ENCODE results near the gene AK3.
"Not testable (repeated sequence)": the region's sequence is repeated elsewhere in the genome, so short reads cannot be mapped to it uniquely, and the experiment has no call there.

The AK3 gene

DNA sequence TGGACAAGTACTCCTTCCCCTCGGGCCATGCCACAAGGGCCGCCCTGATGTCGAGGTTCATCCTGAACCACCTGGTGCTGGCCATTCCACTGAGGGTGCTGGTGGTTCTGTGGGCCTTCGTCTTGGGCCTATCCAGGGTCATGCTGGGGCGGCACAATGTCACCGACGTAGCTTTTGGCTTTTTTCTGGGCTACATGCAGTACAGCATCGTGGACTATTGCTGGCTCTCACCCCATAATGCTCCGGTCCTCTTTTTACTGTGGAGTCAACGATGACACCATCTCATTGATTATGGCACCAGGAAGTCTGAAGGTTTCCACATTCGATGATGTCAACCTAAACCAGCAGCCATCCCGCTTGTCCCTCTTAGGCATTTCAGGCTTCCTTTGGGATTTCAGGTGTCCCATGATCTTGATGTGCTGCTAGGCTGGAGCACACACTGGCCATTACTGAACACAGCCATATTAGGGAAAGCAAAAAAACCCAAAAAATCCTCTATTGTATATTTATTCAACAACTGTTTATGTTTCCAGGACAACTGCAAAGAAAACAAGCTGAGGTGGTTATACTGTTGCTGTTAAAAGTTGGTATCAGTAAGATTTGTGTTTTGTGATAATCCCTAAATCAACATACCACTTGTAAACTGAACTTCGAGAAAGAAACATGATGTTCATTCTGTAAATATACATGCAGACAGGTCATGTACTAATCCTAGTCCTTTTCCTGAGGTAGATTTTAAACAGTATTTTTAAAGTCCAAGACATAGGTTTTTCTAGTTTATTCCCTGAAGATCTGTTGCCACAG is 77.8 kb downstream of the AK3 start:
- DNase-seq = peak; percentile 44

DNA sequence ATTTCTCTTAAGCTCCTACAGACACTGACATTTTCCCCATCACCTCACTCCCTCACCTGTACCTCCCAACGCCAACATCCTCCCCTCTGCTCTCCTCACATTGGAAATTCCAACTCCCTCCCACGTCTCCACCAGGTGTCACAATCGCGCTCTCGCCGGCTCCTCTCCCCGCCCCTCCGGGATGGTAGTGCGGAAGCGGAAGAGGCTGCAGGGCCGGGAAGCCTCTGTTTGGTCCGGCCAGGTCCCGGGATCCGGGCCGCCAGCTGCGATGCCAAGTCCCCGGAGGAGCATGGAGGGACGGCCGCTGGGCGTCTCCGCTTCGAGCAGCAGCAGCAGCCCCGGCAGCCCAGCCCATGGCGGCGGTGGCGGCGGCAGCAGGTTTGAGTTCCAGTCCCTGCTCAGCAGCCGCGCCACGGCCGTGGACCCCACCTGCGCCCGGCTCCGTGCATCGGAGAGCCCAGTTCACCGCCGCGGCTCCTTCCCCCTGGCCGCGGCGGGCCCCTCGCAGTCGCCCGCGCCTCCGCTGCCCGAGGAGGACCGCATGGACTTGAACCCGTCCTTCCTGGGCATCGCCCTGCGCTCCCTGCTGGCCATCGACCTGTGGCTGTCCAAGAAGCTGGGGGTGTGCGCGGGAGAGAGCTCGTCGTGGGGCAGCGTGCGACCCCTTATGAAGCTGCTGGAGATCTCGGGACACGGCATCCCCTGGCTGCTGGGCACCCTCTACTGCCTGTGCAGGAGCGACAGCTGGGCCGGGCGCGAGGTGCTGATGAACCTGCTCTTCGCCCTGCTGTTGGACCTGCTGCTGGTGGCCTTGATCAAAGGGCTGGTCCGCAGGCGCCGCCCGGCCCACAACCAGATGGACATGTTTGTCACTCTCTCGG is 78.7 kb downstream of the AK3 start, which contains the start of gene PLPP6:
Gene PLPP6, plus strand, starts transcription at position 187 of the 881 bp plus-strand sequence. Its CDS starts 82 bp downstream, at position 269.
- peak; percentile 97 for DNase-seq

DNA sequence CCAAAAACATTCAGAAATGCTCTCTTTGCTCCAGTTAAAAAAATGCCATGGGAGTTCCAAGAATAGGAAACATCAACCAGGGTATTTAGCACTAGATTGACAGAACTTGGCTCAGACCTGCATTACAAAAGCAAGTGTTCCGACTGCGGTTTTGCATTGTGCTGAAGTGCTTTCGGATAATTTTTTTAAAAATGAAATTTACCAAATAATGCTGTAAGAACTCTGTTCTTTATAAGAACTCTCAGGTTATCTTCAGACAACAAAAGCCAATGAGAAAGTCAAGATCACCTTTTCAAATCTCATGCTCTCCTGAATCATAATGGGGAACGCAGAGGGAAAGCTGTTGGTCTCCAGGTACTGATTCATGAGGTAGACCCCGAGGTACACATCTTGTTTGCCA is 79.4 kb downstream of the AK3 start:
- no peak for DNase-seq

DNA sequence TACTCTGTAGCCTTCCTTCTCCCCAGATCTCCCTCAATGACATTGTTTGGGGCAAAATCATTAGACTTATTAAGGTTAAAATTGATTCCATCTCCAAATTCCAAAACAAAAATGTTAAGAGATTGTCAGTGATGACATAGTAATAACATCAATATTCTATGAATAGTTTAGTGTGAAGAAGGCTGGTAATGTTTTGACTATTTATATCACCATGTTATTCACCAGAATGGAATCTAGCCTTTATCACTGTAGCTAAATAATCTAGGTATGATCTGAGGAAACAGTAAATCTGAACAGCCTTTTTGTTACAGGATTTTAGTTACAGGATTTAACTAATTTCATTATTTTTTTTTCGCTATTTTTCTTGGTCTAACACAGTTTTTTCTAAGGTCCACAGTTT is 79.8 kb downstream of the AK3 start:
- no peak for DNase-seq

DNA sequence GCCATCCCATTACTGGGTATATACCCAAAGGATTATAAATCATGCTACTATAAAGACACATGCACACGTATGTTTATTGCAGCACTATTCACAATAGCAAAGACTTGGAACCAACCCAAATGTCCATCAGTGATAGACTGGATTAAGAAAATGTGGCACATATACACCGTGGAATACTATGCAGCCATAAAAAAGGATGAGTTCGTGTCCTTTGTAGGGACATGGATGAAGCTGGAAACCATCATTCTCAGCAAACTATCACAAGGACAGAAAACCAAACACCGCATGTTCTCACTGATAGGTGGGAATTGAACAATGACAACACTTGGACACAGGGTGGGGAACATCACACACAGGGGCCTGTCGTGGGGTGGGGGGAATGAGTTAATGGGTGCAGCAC is 80.3 kb downstream of the AK3 start:
- not testable (repeated sequence) for DNase-seq

All from NCI-H146 (cell line).